H1 (cell line): Measurements from ENCODE around the gene TRAF5. TPM values are rescaled to one million over a fixed set of nuclear protein-coding genes. Genes with fewer than 3 reads are reported as not detected.

Source experiments
- CTCF ChIA-PET: fragments of 300-600 bp; sonication (Branson Sonifier 250); formaldehyde crosslinking; loops from one replicate; lab custom pipeline; 2021; ENCODE audit not compliant: partially characterized antibody; lab: Charles Lee
- POLR2A ChIA-PET: fragments of 300-600 bp; sonication (Branson Sonifier 250); formaldehyde crosslinking; loops from one replicate; lab custom pipeline; 2021; ENCODE audit warnings: inconsistent platforms; ENCODE audit not compliant: partially characterized antibody; lab: Charles Lee
- DNase-seq, 2 experiments: peaks; one replicate each; pipeline versions ENCODE4 v3.0.0 to v3.0.0-alpha.2; 2010 to 2022; ENCODE audit warnings: low spot score in 2 of 2, low read depth in 1 of 2, mixed read lengths in 1 of 2
- FAIRE-seq: peaks from 2 replicates; lab custom pipeline; 2011; peaks lifted over from hg19 to GRCh38; lab: Jason Lieb, UNC
- H2AFZ ChIP-seq: 2 replicates; pipeline ENCODE4 v1.8.1; 2012; ENCODE audit warnings: low read length, inconsistent platforms
- H2AK5ac ChIP-seq: 2 replicates; pipeline ENCODE4 v1.6.1; 2013; ENCODE audit warnings: low read depth, low read length
- H2BK120ac ChIP-seq: replicated peaks from 2 replicates; pipeline ENCODE3; 2013; ENCODE audit warnings: low read depth, low read length, inconsistent platforms
- H2BK12ac ChIP-seq: 2 replicates; pipeline ENCODE4 v1.6.1; 2013; ENCODE audit warnings: low read depth, low read length
- H2BK15ac ChIP-seq: 2 replicates; pipeline ENCODE4 v1.6.1; 2013; ENCODE audit warnings: low read length
- H2BK20ac ChIP-seq: 2 replicates; pipeline ENCODE4 v1.6.1; 2013; ENCODE audit warnings: low read length
- H2BK5ac ChIP-seq: 2 replicates; pipeline ENCODE4 v1.6.1; 2013; ENCODE audit warnings: low read depth, low read length
- H3K14ac ChIP-seq: 2 replicates; pipeline ENCODE4 v1.6.1; 2013; ENCODE audit warnings: inconsistent platforms; ENCODE audit not compliant: insufficient read length
- H3K18ac ChIP-seq: 2 replicates; pipeline ENCODE4 v1.6.1; 2013; ENCODE audit warnings: low read length; ENCODE audit errors: extremely low read depth
- H3K23ac ChIP-seq: 2 replicates; pipeline ENCODE4 v1.6.1; 2013; ENCODE audit warnings: inconsistent platforms; ENCODE audit not compliant: insufficient read length
- H3K23me2 ChIP-seq: 2 replicates; pipeline ENCODE4 v1.6.1; 2013; ENCODE audit warnings: low read depth, low read length
- H3K27ac ChIP-seq: 2 replicates; pipeline ENCODE4 v1.6.1; 2011; ENCODE audit warnings: low read depth, low read length, inconsistent platforms
- H3K27me3 ChIP-seq, 4 experiments: replicated peaks in 1 of 4; 1 replicate in 1 of 4; 2 replicates in 3 of 4; pipeline versions ENCODE4 v1.6.1 to v1.8.1; 2011 to 2013; ENCODE audit warnings: low read length in 3 of 4, mild to moderate bottlenecking in 3 of 4, inconsistent platforms in 2 of 4, mixed read lengths in 2 of 4, moderate library complexity in 1 of 4; ENCODE audit not compliant: control insufficient read depth in 3 of 4, insufficient read depth in 3 of 4; ENCODE audit errors: extremely low read depth in 1 of 4
- H3K36me3 ChIP-seq, 4 experiments: 2 replicates each; pipeline versions ENCODE4 v1.6.1 to v1.8.1; 2011 to 2013; ENCODE audit warnings: mild to moderate bottlenecking in 4 of 4, low read length in 3 of 4, moderate library complexity in 2 of 4, control low read depth in 1 of 4, inconsistent platforms in 1 of 4; ENCODE audit not compliant: insufficient read depth in 4 of 4, control insufficient read depth in 2 of 4
- H3K4ac ChIP-seq: replicated peaks from 2 replicates; pipeline ENCODE3; 2013; ENCODE audit warnings: low read length, low read depth, mixed read lengths, inconsistent platforms; ENCODE audit not compliant: insufficient read length
- H3K4me1 ChIP-seq, 4 experiments: replicated peaks in 1 of 4; 1 replicate in 1 of 4; 2 replicates in 3 of 4; pipeline versions ENCODE4 v1.6.1 to v1.8.1; 2011 to 2013; ENCODE audit warnings: low read length in 3 of 4, inconsistent platforms in 2 of 4, mixed read lengths in 1 of 4; ENCODE audit not compliant: insufficient read depth in 4 of 4, control insufficient read depth in 3 of 4
- H3K4me2 ChIP-seq, 2 experiments: 2 replicates each; pipeline versions ENCODE4 v1.6.1 to v1.8.1; 2011 to 2013; ENCODE audit warnings: low read depth in 2 of 2, low read length in 2 of 2, control low read depth in 1 of 2, inconsistent platforms in 1 of 2, mild to moderate bottlenecking in 1 of 2; ENCODE audit not compliant: insufficient read depth in 1 of 2
- H3K4me3 ChIP-seq, 4 experiments: fragments of 200-600, 300-600 bp in 1 of 4; sonication (generic), shearing (Covaris generic), sonication (Bioruptor Twin) in 1 of 4; 2 replicates each; pipeline versions ENCODE4 v1.5.1 to v1.8.1; 2011 to 2016; ENCODE audit warnings: low read length in 4 of 4, low read depth in 3 of 4, control low read depth in 2 of 4, inconsistent platforms in 2 of 4, mild to moderate bottlenecking in 2 of 4, mixed read lengths in 1 of 4, moderate library complexity in 1 of 4; ENCODE audit not compliant: insufficient read depth in 2 of 4; ENCODE audit errors: extremely low read depth in 1 of 4
- H3K56ac ChIP-seq: replicated peaks from 2 replicates; pipeline ENCODE3; 2013; ENCODE audit warnings: low read depth, mild to moderate bottlenecking, mixed read lengths, low read length, inconsistent platforms; ENCODE audit not compliant: insufficient read length
- H3K79me1 ChIP-seq: 2 replicates; pipeline ENCODE4 v1.6.1; 2013; ENCODE audit warnings: low read depth, low read length, control low read depth
- H3K79me2 ChIP-seq, 2 experiments: 2 replicates each; pipeline versions ENCODE4 v1.6.1 to v1.8.1; 2012 to 2013; ENCODE audit warnings: low read length in 2 of 2, mild to moderate bottlenecking in 2 of 2, inconsistent platforms in 1 of 2; ENCODE audit not compliant: insufficient read depth in 2 of 2, control insufficient read depth in 1 of 2
- H3K9ac ChIP-seq, 4 experiments: replicated peaks in 1 of 4; 1 replicate in 1 of 4; 2 replicates in 3 of 4; pipeline versions ENCODE4 v1.6.1 to v1.8.1; 2011 to 2013; ENCODE audit warnings: low read depth in 3 of 4, low read length in 3 of 4, control low read depth in 2 of 4, mild to moderate bottlenecking in 2 of 4, moderate library complexity in 2 of 4, inconsistent platforms in 1 of 4; ENCODE audit errors: extremely low read depth in 1 of 4
- H3K9me3 ChIP-seq, 2 experiments: 2 replicates each; pipeline versions ENCODE4 v1.6.1 to v1.8.1; 2012 to 2013; ENCODE audit warnings: mild to moderate bottlenecking in 2 of 2, moderate library complexity in 2 of 2, control low read depth in 1 of 2, inconsistent platforms in 1 of 2, low read depth in 1 of 2, low read length in 1 of 2, mixed read lengths in 1 of 2; ENCODE audit not compliant: insufficient read depth in 2 of 2
- H4K20me1 ChIP-seq, 2 experiments: replicated peaks in 1 of 2; 2 replicates each; pipeline versions ENCODE3 to v1.8.1; 2011 to 2013; ENCODE audit warnings: inconsistent platforms in 2 of 2, low read length in 2 of 2, mild to moderate bottlenecking in 1 of 2; ENCODE audit not compliant: insufficient read depth in 2 of 2, control insufficient read depth in 1 of 2
- H4K5ac ChIP-seq: 2 replicates; pipeline ENCODE4 v1.6.1; 2013; ENCODE audit warnings: low read length, low read depth, mixed read lengths, inconsistent platforms; ENCODE audit not compliant: insufficient read length
- H4K8ac ChIP-seq: 2 replicates; pipeline ENCODE4 v1.8.0; 2013; ENCODE audit warnings: mild to moderate bottlenecking, moderate library complexity, low read length, inconsistent platforms; ENCODE audit not compliant: insufficient read depth; ENCODE audit errors: extremely low read depth
- H4K91ac ChIP-seq: replicated peaks from 2 replicates; pipeline ENCODE3; 2013; ENCODE audit warnings: low read length, mixed read lengths, inconsistent platforms; ENCODE audit not compliant: insufficient read length
- ATF2 ChIP-seq: IDR thresholded peaks from 2 replicates; pipeline ENCODE4 v1.6.1; 2012; ENCODE audit warnings: low read length, inconsistent platforms
- CTCF ChIP-seq, 3 experiments: IDR thresholded peaks; 1 replicate in 2 of 3; 2 replicates in 1 of 3; pipeline versions ENCODE4 v1.5.1 to v1.6.1; 2011; ENCODE audit warnings: low read length in 3 of 3, mild to moderate bottlenecking in 3 of 3, inconsistent platforms in 2 of 3, low read depth in 1 of 3, moderate library complexity in 1 of 3; ENCODE audit not compliant: insufficient read depth in 1 of 3; ENCODE audit errors: control extremely low read depth in 1 of 3
- EGR1 ChIP-seq: IDR thresholded peaks from 2 replicates; pipeline ENCODE4 v1.6.1; 2011; ENCODE audit warnings: low read depth, low read length, borderline replicate concordance
- HDAC6 ChIP-seq: IDR thresholded peaks from one replicate; pipeline ENCODE4 v1.7.1; 2012; ENCODE audit warnings: low read depth, mild to moderate bottlenecking, inconsistent platforms, low read length, moderate library complexity
- JUND ChIP-seq: IDR thresholded peaks from 2 replicates; pipeline ENCODE4 v1.6.1; 2011; ENCODE audit warnings: mild to moderate bottlenecking, improper control_type of control experiment, low read length
- RBBP5 ChIP-seq: IDR thresholded peaks from 2 replicates; pipeline ENCODE4 v1.7.1; 2012; ENCODE audit warnings: low read depth, mild to moderate bottlenecking, inconsistent platforms, low read length, moderate library complexity, borderline replicate concordance
- SIX5 ChIP-seq: IDR thresholded peaks from 2 replicates; pipeline ENCODE4 v1.6.1; 2011; ENCODE audit warnings: mild to moderate bottlenecking, low read depth, low read length
- SP2 ChIP-seq: IDR thresholded peaks from 2 replicates; pipeline ENCODE4 v1.6.1; 2012; ENCODE audit warnings: mild to moderate bottlenecking, low read length, inconsistent platforms
- TAF7 ChIP-seq: optimal IDR thresholded peaks from 2 replicates; pipeline ENCODE3; 2011; ENCODE audit warnings: low read depth, mild to moderate bottlenecking, inconsistent platforms, low read length, moderate library complexity, borderline replicate concordance
- WGBS, 2 experiments: shearing (Covaris generic) in 1 of 2; methylation state at CpG; one replicate each; pipeline versions ENCODE4 v1.1.6 to v1.1.7; 2013 to 2015; ENCODE audit warnings: low lambda C conversion rate in 2 of 2, mixed read lengths in 2 of 2, inconsistent platforms in 1 of 2, low coverage in 1 of 2, missing lambda C conversion rate in 1 of 2; ENCODE audit not compliant: insufficient replicate concordance in 2 of 2, insufficient coverage in 1 of 2, insufficient read length in 1 of 2; ENCODE audit errors: extremely low coverage in 1 of 2, missing lambda C conversion rate in 1 of 2; 5-methylcytosine and 5-hydroxymethylcytosine counted together
- polyA plus RNA-seq, 7 experiments: library from polyadenylated mRNA; depleted of rRNA in 3 of 7; stranded (reverse) in 5 of 7; unstranded in 2 of 7; fragments of >200 nt in 5 of 7; fragments of 200-250 nt in 2 of 7; gene quantifications; 1 replicate in 5 of 7; 2 replicates in 1 of 7; 4 replicates in 1 of 7; pipeline versions ENCODE4 v1.2.1 to v1.2.3, GENCODE V29; 2011 to 2013; ENCODE audit warnings: missing spikeins in 2 of 7, mixed read lengths in 2 of 7
- total RNA-seq: library from RNA; stranded (reverse); fragmentation: NEBNext Ultra II Directional; extraction: Animal tissue kit (Norgen Biotek cat#: 25700); gene quantifications from 2 replicates; pipeline ENCODE4 v1.2.1, GENCODE V29; 2021

Gene TRAF5
- total and polyA plus RNA-seq, 2 of the 8 experiments (the other 6 are each of a cell fraction or from before 2014, with no cell fraction given) = 13.0 to 17.1 TPM

- H3K4me1 ChIP-seq = peaks cover 4 to 6% (median 5%) of the 10 kb centered on the region in 4 experiments; a peak in 6 of 7 replicates
- H4K91ac ChIP-seq = no peak overlapping the region
- no peak overlapping the region for H4K8ac ChIP-seq
- H2BK20ac ChIP-seq = no peak overlapping the region
- no peak overlapping the region for H3K18ac ChIP-seq
- no peak overlapping the region for H3K4ac ChIP-seq
- no peaks in the 10 kb centered on the region for H3K9me3 ChIP-seq
- ChIA-PET CTCF (interaction anchor here (0.6 to 3.5 kb wide), 5 partner anchors 9 to 19 kb away, joined by 3 to 13 read pairs (median 5); no protein-coding TSS in a partner anchor), POLR2A (no interaction called here)
- H2BK15ac ChIP-seq = no peak overlapping the region
- no peak overlapping the region for H2BK120ac ChIP-seq
- 90% methylated on average over 1 of the region's 1 CpG; no CpG with 5 or more reads in 1 of the 2 experiments for WGBS, 2 experiments
- H3K23ac ChIP-seq = no peak overlapping the region
- FAIRE-seq (no peak), DNase-seq (peak in 1 of 2 experiments; percentile 6)
- H2AFZ ChIP-seq = no peak overlapping the region
- H3K27ac ChIP-seq = no peak overlapping the region
- peaks cover 0 to 8% of the 10 kb centered on the region in 2 experiments for H4K20me1 ChIP-seq
- H3K4me2 ChIP-seq = no peak overlapping the region
- H3K79me2 ChIP-seq = peaks cover 0 to 37% of the 10 kb centered on the region in 2 experiments; a peak in 2 of 4 replicates
- H3K36me3 ChIP-seq = no peaks in the 10 kb centered on the region; a peak in 1 of 8 replicates
- no peak overlapping the region for H3K9ac ChIP-seq
- H2BK5ac ChIP-seq = no peak overlapping the region
- H3K23me2 ChIP-seq = no peaks in the 10 kb centered on the region
- no peak overlapping the region for H2BK12ac ChIP-seq
- H2AK5ac ChIP-seq = no peak overlapping the region
- H3K56ac ChIP-seq = no peak overlapping the region
- H3K79me1 ChIP-seq = peaks cover 7% of the 10 kb centered on the region; the same call in 1 of the 2 replicates
- H3K27me3 ChIP-seq = no peaks in the 10 kb centered on the region
- no peak overlapping the region for H3K14ac ChIP-seq
- no peak overlapping the region for H4K5ac ChIP-seq
- H3K4me3 ChIP-seq = no peak overlapping the region
- no peak for TF ChIP-seq EGR1
- no peak for TF ChIP-seq SP2
- no peak for TF ChIP-seq RBBP5
- no peak for TF ChIP-seq HDAC6
- TF ChIP-seq CTCF (IDR thresholded peaks at IDR 0.05; ENCODE audit: control extremely low read depth in 1 of 3, insufficient read depth in 1 of 3, low read depth in 1 of 3, low read length in 3 of 3) = no peak
- no peak for TF ChIP-seq TAF7
- no peak for TF ChIP-seq ATF2
- TF ChIP-seq JUND = no peak
- TF ChIP-seq SIX5 = no peak
Measured at GRCh38 chr1:211341999-211342398, 15.4 kb downstream of the TRAF5 start.
